Measurements from ENCODE around the gene PURA. TPM values are rescaled to one million over a fixed set of nuclear protein-coding genes. Genes with fewer than 3 reads are reported as not detected.
A peak's percentile ranks its signal among the peaks of the same experiment; 100 is the strongest.

Gene PURA
- 10 to 100 TPM; 25.0 TPM for total RNA-seq
- 10 to 100 TPM in 3 of 6 donors, 1 to 10 TPM in 3; 8.3 to 11.9 (median 9.9) TPM for polyA plus RNA-seq (ENCODE audit: insufficient read length in 6 of 6)
- long read RNA-seq, donor 1, full-length matches to known transcripts: 47 of 47 reads
- long read RNA-seq, donor 1, partial matches to known transcripts: 0 of 47 reads
- long read RNA-seq, donor 1, other reads (novel, unspliced or antisense): 0 of 47 reads
- long read RNA-seq, donor 2, full-length matches to known transcripts: 48 of 48 reads
- long read RNA-seq, donor 2, partial matches to known transcripts: 0 of 48 reads
- long read RNA-seq, donor 2, other reads (novel, unspliced or antisense): 0 of 48 reads
- long read RNA-seq, donor 3, full-length matches to known transcripts: 18 of 18 reads
- long read RNA-seq, donor 3, partial matches to known transcripts: 0 of 18 reads
- long read RNA-seq, donor 3, other reads (novel, unspliced or antisense): 0 of 18 reads
- long read RNA-seq, donor 4, full-length matches to known transcripts: 6 of 6 reads
- long read RNA-seq, donor 4, partial matches to known transcripts: 0 of 6 reads
- long read RNA-seq, donor 4, other reads (novel, unspliced or antisense): 0 of 6 reads
- long read RNA-seq, donor 5, full-length matches to known transcripts: 31 of 31 reads
- long read RNA-seq, donor 5, partial matches to known transcripts: 0 of 31 reads
- long read RNA-seq, donor 5, other reads (novel, unspliced or antisense): 0 of 31 reads
- long read RNA-seq, donor 6, full-length matches to known transcripts: 21 of 21 reads
- long read RNA-seq, donor 6, partial matches to known transcripts: 0 of 21 reads
- long read RNA-seq, donor 6, other reads (novel, unspliced or antisense): 0 of 21 reads
- long read RNA-seq, donor 7, full-length matches to known transcripts: 22 of 22 reads
- long read RNA-seq, donor 7, partial matches to known transcripts: 0 of 22 reads
- long read RNA-seq, donor 7, other reads (novel, unspliced or antisense): 0 of 22 reads
- long read RNA-seq, donor 8, full-length matches to known transcripts: 25 of 25 reads
- long read RNA-seq, donor 8, partial matches to known transcripts: 0 of 25 reads
- long read RNA-seq, donor 8, other reads (novel, unspliced or antisense): 0 of 25 reads
- long read RNA-seq, donor 9: 0 reads
- long read RNA-seq, donor 10, full-length matches to known transcripts: 5 of 7 reads
- long read RNA-seq, donor 10, partial matches to known transcripts: 0 of 7 reads
- long read RNA-seq, donor 10, other reads (novel, unspliced or antisense): 2 of 7 reads
- long read RNA-seq, donor 11, full-length matches to known transcripts: 62 of 62 reads
- long read RNA-seq, donor 11, partial matches to known transcripts: 0 of 62 reads
- long read RNA-seq, donor 11, other reads (novel, unspliced or antisense): 0 of 62 reads
- long read RNA-seq, donor 12, full-length matches to known transcripts: 19 of 19 reads
- long read RNA-seq, donor 12, partial matches to known transcripts: 0 of 19 reads
- long read RNA-seq, donor 12, other reads (novel, unspliced or antisense): 0 of 19 reads

- ATAC-seq: peak; percentile 88
- intact Hi-C loops (cut with DNase I): no loop called here
- H3K4me1 ChIP-seq: peaks cover 27 to 71% of the 10 kb centered on the region in 2 donors
- peak within 1 kb of the TSS; percentile 89 to 91 for H3K27ac ChIP-seq
- H3K27me3 ChIP-seq: peaks cover 0 to 45% of the 10 kb centered on the region in 2 donors
- peak within 1 kb of the TSS; percentile 49 to 68 for H3K4me3 ChIP-seq
- H3K9me3 ChIP-seq: no peaks in the 10 kb centered on the region
- TF ChIP-seq CTCF (IDR thresholded peaks at IDR 0.05): no peak
- no peaks in the 10 kb centered on the region for H3K36me3 ChIP-seq
- peak; percentile 88 to 98 (median 96) for DNase-seq
Measured at GRCh38 chr5:140113699-140114263, at the start of gene PURA. Gene PURA (plus strand): TSS chr5:140114109. CDS start chr5:140114182, 73 bp downstream.

GRCh38 chr5:140072812-140073211, 41.1 kb upstream of the PURA start:
- Histone ChIP-seq H3K4me1 (no peaks in the 10 kb centered on the region), H3K9me3 (no peaks in the 10 kb centered on the region), H3K36me3 (no peaks in the 10 kb centered on the region), H3K27ac (no peak overlapping the region), H3K27me3 (peaks cover 4 to 14% of the 10 kb centered on the region in 2 donors), H3K4me3 (no peak overlapping the region)
- no peak for TF ChIP-seq CTCF (IDR thresholded peaks at IDR 0.05)
- DNase-seq (no peak), ATAC-seq (no peak)
- intact Hi-C loops (cut with DNase I): loop anchor here in 1 of 2 donors (5.0 kb wide), 1 partner anchor 84 kb away; no protein-coding TSS in a partner anchor

- DNase-seq: peak in 1 of 4 donors; percentile 13
Measured at GRCh38 chr5:140073296-140073695, 40.6 kb upstream of the PURA start.

More at GRCh38 chr5:140073296-140073695, 40.6 kb upstream of the PURA start:
- Histone ChIP-seq H3K27ac (no peak overlapping the region), H3K4me3 (no peak overlapping the region), H3K9me3 (no peaks in the 10 kb centered on the region), H3K27me3 (peaks cover 4 to 14% of the 10 kb centered on the region in 2 donors), H3K4me1 (no peaks in the 10 kb centered on the region), H3K36me3 (no peaks in the 10 kb centered on the region)
- TF ChIP-seq CTCF (IDR thresholded peaks at IDR 0.05): peak; percentile 47 to 67
- peak; percentile 48 for ATAC-seq
- intact Hi-C loops (cut with DNase I): loop anchor here in 1 of 2 donors (5.0 kb wide), 1 partner anchor 84 kb away; no protein-coding TSS in a partner anchor
